Pancreas (tissue), 10 donors: ENCODE measurements around the gene COPE. TPM values are rescaled to one million over a fixed set of nuclear protein-coding genes. Genes with fewer than 3 reads are reported as not detected.

Experiments used
- ATAC-seq, 4 donors: fragments of 200-7000 bp; cut with Tn5 transposase; one replicate each; pipeline versions ENCODE4 v1.8.0 to v1.9.1; 2020; ENCODE audit warnings: mild to moderate bottlenecking in 4 of 4, moderate library complexity in 4 of 4
- DNase-seq, 6 donors: peaks; one replicate each; pipeline ENCODE4 v3.0.0-alpha.2; 2020
- FAIRE-seq: peaks from 2 replicates; lab custom pipeline; 2012; peaks lifted over from hg19 to GRCh38; lab: Jason Lieb, UNC
- H3K27ac ChIP-seq, 4 donors: fragments of 200-600 bp; sonication (generic); 1 replicate in 3 of 4; 2 replicates in 1 of 4; pipeline versions ENCODE4 v1.5.0 to v1.8.0; 2020
- H3K27me3 ChIP-seq, 4 donors: fragments of 200-600 bp; one replicate each; pipeline ENCODE4 v1.8.0; 2021
- H3K36me3 ChIP-seq, 3 donors: fragments of 200-600 bp; sonication (generic) in 1 of 3; one replicate each; pipeline versions ENCODE4 v1.5.0 to v1.8.0; 2020 to 2021
- H3K4me1 ChIP-seq, 3 donors: fragments of 200-600 bp; one replicate each; pipeline ENCODE4 v1.8.0; 2021
- H3K4me3 ChIP-seq, 4 donors: fragments of 200-600 bp; sonication (generic) in 2 of 4; one replicate each; pipeline versions ENCODE4 v1.5.0 to v1.8.0; 2020 to 2021
- H3K9me3 ChIP-seq, 4 donors: fragments of 200-600 bp; one replicate each; pipeline ENCODE4 v1.8.0; 2021
- CTCF ChIP-seq, 4 donors: fragments of 200-600 bp; sonication (generic) in 3 of 4; IDR thresholded peaks; one replicate each; pipeline versions ENCODE4 v1.5.0 to v1.8.0; 2021; ENCODE audit warnings: antibody characterized with exemption in 4 of 4
- WGBS, 2 donors: extraction: QIAGEN DNeasy Blood & Tissue Kit; methylation state at CpG; one replicate each; pipeline ENCODE4 v1.1.7; 2013; 5-methylcytosine and 5-hydroxymethylcytosine counted together
- intact Hi-C, 3 donors: fragments of 100-400 bp; cut with DNase I; formaldehyde crosslinking; loops; one replicate each; pipeline versions ENCODE4 v1.11.1 to v1.14.2; 2022
- polyA plus RNA-seq, 2 donors: library from polyadenylated mRNA; stranded (reverse); fragments of 200-250 nt; gene quantifications; one replicate each; pipeline ENCODE4 v1.2.3, GENCODE V29; 2013
- total RNA-seq, 6 donors: library from RNA; stranded (reverse); fragmentation: NEBNext Ultra II Directional in 4 of 6; extraction: Animal tissue kit (Norgen Biotek cat#: 25700) in 4 of 6; gene quantifications; one replicate each; pipeline versions ENCODE4 v1.2.1 to v1.2.4, GENCODE V29; 2021 to 2023
- donor health status: healthy with polysubstance abuse.
- donor health status: DM: no; HTN: no; CAD: no; lungs with moderate emphysema.
- donor health status: DM: no; HTN: no; CAD: no.
- donor health status: control.
- donor health status: control.
- donor health status: Bipolar disorder and iron deficiency.
- donor health status: DM: yes; HTN: yes; CAD: no.
- donor health status: DM: no; HTN: no; CAD: no.
- donor health status: DM: no; HTN: no; CAD: no.
- donor health status: DM: yes; HTN: yes; CAD: no.

Gene COPE
- total and polyA plus RNA-seq, 8 donors, result 58.2 to 200 (median 94.2) TPM

GRCh38 chr19:18850471-18851375 is 68.5 kb downstream of the COPE start:
- Histone ChIP-seq H3K27ac (no peak overlapping the region), H3K27me3 (no peaks in the 10 kb centered on the region), H3K9me3 (no peaks in the 10 kb centered on the region), H3K4me3 (no peak overlapping the region), H3K4me1 (peaks cover 0 to 14% (median 6%) of the 10 kb centered on the region in 3 donors), H3K36me3 (peaks cover 3 to 54% (median 46%) of the 10 kb centered on the region in 3 donors)
- no peak for TF ChIP-seq CTCF (IDR thresholded peaks at IDR 0.05)
- DNase-seq, result peak in 1 of 6 donors; percentile 72
- intact Hi-C loops, result no loop called here
- no peak for FAIRE-seq
- 82 to 83% methylated on average over 27 of the region's 27 CpGs for WGBS, 2 donors
- ATAC-seq, result no peak

- intact Hi-C loops, result loop anchor here in 1 of 3 donors (5.0 to 10.0 kb wide), 2 partner anchors 253 to 405 kb away; no protein-coding TSS in a partner anchor
- peak overlapping the region in 2 of 4 donors; percentile 22 to 25 for H3K27ac ChIP-seq
- 72 to 75% methylated on average over 16 of the region's 16 CpGs for WGBS, 2 donors
- ATAC-seq, result no peak
- no peaks in the 10 kb centered on the region for H3K27me3 ChIP-seq
- FAIRE-seq, result no peak
- H3K9me3 ChIP-seq, result no peaks in the 10 kb centered on the region
- no peak for TF ChIP-seq CTCF (IDR thresholded peaks at IDR 0.05)
- peaks cover 0 to 14% (median 6%) of the 10 kb centered on the region in 3 donors for H3K4me1 ChIP-seq
- peaks cover 0 to 46% (median 39%) of the 10 kb centered on the region in 3 donors for H3K36me3 ChIP-seq
- DNase-seq, result peak in 1 of 6 donors; percentile 38
- H3K4me3 ChIP-seq, result no peak overlapping the region
These were observed 69.3 kb downstream of the COPE start for GRCh38 chr19:18849838-18850400.

Other genes starting within 250 kb of the COPE start
- gene CRTC1, start 235.7 kb downstream of the COPE start, total RNA-seq, result 1 to 10 TPM; 5.2 to 8.1 (median 6.5) TPM
- 10 to 100 TPM; 12.4 to 18.1 TPM for gene CRTC1, start 235.7 kb downstream of the COPE start, polyA plus RNA-seq
- 1 to 10 TPM in 2 of 6 donors, under 1 TPM in 4; 0.05 to 3.7 (median 0.59) TPM for gene COMP, start 128.1 kb downstream of the COPE start, total RNA-seq
- under 1 TPM; 0.23 to 0.49 TPM for gene COMP, start 128.1 kb downstream of the COPE start, polyA plus RNA-seq
- 10 to 100 TPM; 26.3 to 54.4 (median 33.4) TPM for gene UPF1, start 87.4 kb downstream of the COPE start, total RNA-seq
- gene UPF1, start 87.4 kb downstream of the COPE start, polyA plus RNA-seq, result 10 to 100 TPM; 44.1 to 50.7 TPM
- gene CERS1, start 23.2 kb downstream of the COPE start, total RNA-seq, result under 1 TPM; 0.16 to 0.75 (median 0.33) TPM
- gene CERS1, start 23.2 kb downstream of the COPE start, polyA plus RNA-seq, result 1 to 10 TPM; 1.7 to 8.3 TPM
- gene DDX49, start 328 bp upstream of the COPE start, total RNA-seq, result 10 to 100 TPM; 17.5 to 30.9 (median 24.0) TPM
- gene DDX49, start 328 bp upstream of the COPE start, polyA plus RNA-seq, result 10 to 100 TPM; 40.3 to 42.2 TPM
- gene HOMER3, start 21.8 kb upstream of the COPE start, total RNA-seq, result 10 to 100 TPM in 1 of 6 donors, 1 to 10 TPM in 5; 3.7 to 15.2 (median 5.3) TPM
- gene HOMER3, start 21.8 kb upstream of the COPE start, polyA plus RNA-seq, result 10 to 100 TPM; 19.4 to 24.8 TPM
- 10 to 100 TPM; 15.4 to 38.3 (median 23.9) TPM for gene SUGP2, start 114.1 kb upstream of the COPE start, total RNA-seq
- gene SUGP2, start 114.1 kb upstream of the COPE start, polyA plus RNA-seq, result 10 to 100 TPM; 60.4 to 60.6 TPM
- 1 to 10 TPM; 3.1 to 8.8 (median 7.0) TPM for gene ARMC6, start 114.2 kb upstream of the COPE start, total RNA-seq
- 10 to 100 TPM; 16.6 to 18.3 TPM for gene ARMC6, start 114.2 kb upstream of the COPE start, polyA plus RNA-seq
- gene SLC25A42, start 144.6 kb upstream of the COPE start, total RNA-seq, result 1 to 10 TPM; 3.9 to 8.6 (median 5.7) TPM
- 1 to 10 TPM; 7.4 to 8.7 TPM for gene SLC25A42, start 144.6 kb upstream of the COPE start, polyA plus RNA-seq
- gene TMEM161A, start 219.1 kb upstream of the COPE start, total RNA-seq, result 10 to 100 TPM; 10.5 to 14.6 (median 11.7) TPM
- 10 to 100 TPM; 35.2 to 35.6 TPM for gene TMEM161A, start 219.1 kb upstream of the COPE start, polyA plus RNA-seq